Keratinocyte (primary cell): ENCODE results near the gene COX6B1.

Experiments
- EZH2 ChIP-seq: IDR thresholded peaks from one replicate; pipeline ENCODE4 v1.6.1; 2012; ENCODE audit warnings: inconsistent platforms, mild to moderate bottlenecking, low read length, moderate library complexity
- TF ChIP-seq, protein P1 (sequence below), 3 experiments: IDR thresholded peaks in 1 of 3; conservative IDR thresholded peaks in 1 of 3; optimal IDR thresholded peaks in 1 of 3; 2 replicates in 2 of 3; 3 replicates in 1 of 3; pipeline versions ENCODE3 to v1.5.1; 2011; ENCODE audit warnings: low read length in 3 of 3, mild to moderate bottlenecking in 3 of 3, moderate library complexity in 2 of 3, control low read depth in 1 of 3, inconsistent platforms in 1 of 3; ENCODE audit not compliant: insufficient read depth in 2 of 3; ENCODE audit errors: extremely low read depth in 1 of 3

DNA sequence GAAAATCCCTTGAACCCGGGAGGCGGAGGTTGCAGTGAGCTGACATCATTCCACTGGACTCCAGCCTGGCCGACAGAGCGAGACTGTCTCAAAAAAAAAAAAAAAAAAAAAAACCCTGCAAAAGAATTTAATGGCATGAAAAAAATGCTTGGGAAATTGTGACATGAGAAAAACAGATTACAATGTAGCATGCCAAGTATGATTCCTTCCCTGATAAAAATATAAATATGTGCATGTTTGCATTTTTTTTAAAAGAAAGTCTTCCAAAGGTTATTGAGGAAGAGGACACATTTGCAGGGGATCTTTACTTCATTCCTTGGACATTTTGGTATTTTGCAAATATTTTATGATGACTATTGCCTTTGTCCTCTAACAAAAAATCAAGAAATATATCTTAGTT, 41.7 kb downstream of the COX6B1 start:
- TF ChIP-seq, protein P1, sequence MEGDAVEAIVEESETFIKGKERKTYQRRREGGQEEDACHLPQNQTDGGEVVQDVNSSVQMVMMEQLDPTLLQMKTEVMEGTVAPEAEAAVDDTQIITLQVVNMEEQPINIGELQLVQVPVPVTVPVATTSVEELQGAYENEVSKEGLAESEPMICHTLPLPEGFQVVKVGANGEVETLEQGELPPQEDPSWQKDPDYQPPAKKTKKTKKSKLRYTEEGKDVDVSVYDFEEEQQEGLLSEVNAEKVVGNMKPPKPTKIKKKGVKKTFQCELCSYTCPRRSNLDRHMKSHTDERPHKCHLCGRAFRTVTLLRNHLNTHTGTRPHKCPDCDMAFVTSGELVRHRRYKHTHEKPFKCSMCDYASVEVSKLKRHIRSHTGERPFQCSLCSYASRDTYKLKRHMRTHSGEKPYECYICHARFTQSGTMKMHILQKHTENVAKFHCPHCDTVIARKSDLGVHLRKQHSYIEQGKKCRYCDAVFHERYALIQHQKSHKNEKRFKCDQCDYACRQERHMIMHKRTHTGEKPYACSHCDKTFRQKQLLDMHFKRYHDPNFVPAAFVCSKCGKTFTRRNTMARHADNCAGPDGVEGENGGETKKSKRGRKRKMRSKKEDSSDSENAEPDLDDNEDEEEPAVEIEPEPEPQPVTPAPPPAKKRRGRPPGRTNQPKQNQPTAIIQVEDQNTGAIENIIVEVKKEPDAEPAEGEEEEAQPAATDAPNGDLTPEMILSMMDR (optimal IDR thresholded peaks at IDR 0.05 in 1 of 3, IDR thresholded peaks at IDR 0.05 in 1 of 3, conservative IDR thresholded peaks at IDR 0.05 in 1 of 3; ENCODE audit: extremely low read depth in 1 of 3, insufficient read depth in 2 of 3, low read length in 3 of 3), result no peak
- TF ChIP-seq EZH2, result no peak
